GM19023 (cell line): ENCODE results near the gene MCOLN2.
"Not testable (repeated sequence)": the region's sequence is repeated elsewhere in the genome, so short reads cannot be mapped to it uniquely, and the experiment has no call there.

Experiments used
- ATAC-seq: cut with Tn5 transposase; IDR thresholded peaks from one replicate; pipeline ENCODE4 v1.9.1; 2021; ENCODE audit warnings: mild to moderate bottlenecking, moderate library complexity; ENCODE audit not compliant: unreplicated experiment

The MCOLN2 gene

GRCh38 chr1:84986561-84986960 is 10.4 kb downstream of the MCOLN2 start:
- ATAC-seq = not testable (repeated sequence)

GRCh38 chr1:84985365-84985764 is 11.5 kb downstream of the MCOLN2 start:
- ATAC-seq = peak; percentile 45

DNA sequence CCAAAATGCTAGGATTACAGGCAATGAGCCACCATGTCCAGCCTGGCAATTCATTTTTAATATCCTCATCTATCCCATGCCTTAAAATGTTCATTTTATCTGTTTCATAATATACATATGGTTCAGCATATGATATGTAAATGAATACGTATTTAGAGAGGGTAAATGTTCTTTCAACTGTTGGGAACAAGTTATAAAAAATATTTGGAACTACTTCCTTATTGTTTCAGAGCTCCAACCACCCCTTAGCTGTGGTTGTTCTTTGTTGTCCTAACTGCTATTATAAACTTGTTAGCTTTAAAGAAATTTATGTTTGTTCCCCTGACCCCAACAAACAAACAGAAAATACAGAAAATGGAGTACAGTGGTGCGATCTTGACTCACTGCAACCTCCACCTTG is 14.5 kb downstream of the MCOLN2 start:
- ATAC-seq = no peak

GRCh38 chr1:84975035-84975434 is 21.9 kb downstream of the MCOLN2 start:
- ATAC-seq = no peak

DNA sequence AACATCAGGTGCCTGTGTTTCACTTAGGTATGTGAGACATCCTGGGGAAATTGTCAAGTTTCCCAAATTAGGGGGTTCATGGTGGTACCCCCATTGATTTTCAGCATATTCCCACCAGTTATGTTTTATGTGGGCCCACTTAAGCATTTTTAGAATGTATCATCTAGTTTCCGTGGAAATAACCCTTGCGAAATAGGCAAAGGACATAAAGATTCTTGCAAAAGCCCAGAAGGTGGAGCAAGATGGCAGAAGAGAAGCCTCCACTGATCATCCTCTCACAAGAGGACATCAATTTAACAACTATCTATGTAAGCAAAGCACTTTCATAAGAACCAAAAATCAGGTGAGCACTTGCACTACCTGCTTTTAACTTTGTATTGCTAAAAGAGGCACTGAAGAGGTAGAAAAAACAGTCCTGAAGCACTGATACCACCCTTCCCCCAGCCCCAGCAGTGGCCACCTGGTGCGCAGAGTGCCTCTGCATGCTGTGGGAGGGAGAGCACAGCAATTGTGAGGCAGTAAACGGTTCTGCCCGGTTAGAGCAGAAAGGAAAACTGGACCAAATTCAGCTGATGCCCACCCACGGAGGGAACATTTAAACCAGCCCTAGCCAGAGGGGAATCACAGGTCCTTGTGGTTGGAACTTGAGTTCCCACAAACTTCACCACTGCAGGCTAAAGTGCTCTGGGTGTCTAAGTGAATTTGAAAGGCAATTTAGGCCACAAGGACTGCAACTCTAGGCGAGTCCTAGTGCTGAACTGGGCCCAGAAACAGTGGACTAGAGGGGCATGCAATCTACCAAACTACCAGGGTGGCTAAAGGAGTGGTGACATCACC is 23.2 kb downstream of the MCOLN2 start:
- ATAC-seq = peak; percentile 59

- ATAC-seq = peak; percentile 20
These were observed 24.4 kb downstream of the MCOLN2 start for GRCh38 chr1:84972377-84972987.

- ATAC-seq = peak; percentile 22
These were observed 25.0 kb downstream of the MCOLN2 start for GRCh38 chr1:84971957-84972356.

DNA sequence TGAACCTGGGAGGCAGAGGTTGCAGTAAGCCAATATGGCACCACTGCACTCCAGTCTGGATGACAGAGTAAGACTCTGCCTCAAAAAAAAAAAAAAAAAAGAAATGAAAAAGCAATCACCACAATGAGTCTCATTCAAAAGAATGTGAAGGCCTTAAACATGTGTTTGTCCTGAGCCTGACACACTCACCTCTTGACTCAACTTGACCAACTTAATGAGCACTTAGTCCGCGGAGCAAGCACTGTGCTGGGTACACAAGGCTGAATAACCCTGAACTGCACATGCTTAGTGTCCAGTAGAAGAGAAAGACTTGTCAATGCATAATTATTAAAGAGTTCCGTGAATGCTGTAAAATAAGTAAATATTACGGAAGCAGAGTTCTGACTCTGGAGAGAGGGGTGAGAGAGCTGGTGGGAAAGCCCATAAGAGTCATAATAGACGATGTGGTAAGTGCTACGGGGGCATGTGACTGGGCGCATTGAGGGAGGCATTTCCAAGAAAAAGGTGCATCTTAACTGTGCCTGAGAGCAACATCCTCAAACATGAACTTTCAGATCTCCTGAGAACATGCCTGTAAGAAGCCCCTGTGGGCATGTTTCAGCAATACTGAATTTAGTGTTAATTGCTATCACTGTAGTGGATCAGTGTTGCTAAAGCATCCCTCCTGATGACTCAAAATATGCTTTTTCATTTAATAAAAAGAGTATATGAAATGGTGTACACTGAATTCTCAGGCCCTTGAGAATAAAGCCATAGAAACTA is 27.2 kb downstream of the MCOLN2 start:
- ATAC-seq = peak; percentile 40

DNA sequence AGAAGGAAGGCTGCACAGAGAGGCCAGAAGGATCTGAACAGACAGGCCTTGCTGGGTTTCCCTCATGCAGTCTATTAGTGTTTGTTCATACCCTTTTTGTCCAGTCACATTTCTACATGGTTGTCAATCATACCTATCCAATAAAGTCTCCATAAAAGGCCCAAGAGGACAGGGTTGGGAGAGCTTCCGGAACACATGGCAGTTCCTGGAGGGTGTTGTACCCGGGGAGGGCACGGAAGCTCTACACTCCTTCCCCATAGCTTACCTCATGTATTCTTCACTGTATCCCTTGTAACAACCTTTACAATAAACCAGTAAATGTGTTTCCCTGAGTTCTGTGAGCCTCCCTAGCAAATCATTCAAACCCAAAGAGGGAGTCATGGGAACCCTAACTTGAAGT is 28.0 kb downstream of the MCOLN2 start:
- no peak for ATAC-seq

DNA sequence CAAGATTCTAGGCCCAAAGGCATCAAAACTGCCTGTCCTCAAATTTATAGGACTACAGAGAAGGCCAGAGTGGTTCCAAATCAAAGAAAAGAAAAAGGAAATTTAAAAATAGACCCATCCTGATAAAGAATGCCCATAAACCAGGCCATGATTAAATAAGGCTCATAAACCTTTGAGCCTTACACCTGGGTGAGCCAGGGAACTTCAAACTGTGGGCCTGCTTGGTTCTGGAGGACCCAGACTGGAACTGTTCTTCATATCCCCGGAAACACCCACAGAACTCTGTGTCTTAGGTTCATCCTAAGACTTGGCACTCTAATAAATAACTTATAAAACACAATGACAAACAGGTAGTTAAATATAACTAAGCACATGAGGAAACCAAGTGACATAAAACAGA is 28.8 kb downstream of the MCOLN2 start:
- no peak for ATAC-seq

GRCh38 chr1:84967666-84968065 is 29.2 kb downstream of the MCOLN2 start:
- no peak for ATAC-seq

DNA sequence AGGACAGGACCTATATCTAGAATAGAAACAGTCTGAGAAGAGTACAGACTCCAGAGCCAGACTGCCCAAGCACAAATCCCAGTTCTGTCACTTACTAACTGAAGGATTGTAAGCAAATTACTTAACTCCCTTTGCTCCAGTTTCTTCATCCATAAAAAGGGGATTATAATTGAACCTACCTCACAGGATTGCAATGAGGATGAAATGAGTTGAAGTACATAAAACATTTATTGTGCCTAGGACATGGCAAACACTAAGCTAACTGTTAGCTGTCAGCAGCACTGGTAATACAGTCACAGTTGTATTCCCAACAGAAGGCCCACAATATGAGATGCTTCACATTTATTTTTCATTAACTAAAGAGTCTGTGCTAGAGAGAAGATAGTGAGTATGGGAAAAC is 33.9 kb downstream of the MCOLN2 start:
- ATAC-seq = no peak

DNA sequence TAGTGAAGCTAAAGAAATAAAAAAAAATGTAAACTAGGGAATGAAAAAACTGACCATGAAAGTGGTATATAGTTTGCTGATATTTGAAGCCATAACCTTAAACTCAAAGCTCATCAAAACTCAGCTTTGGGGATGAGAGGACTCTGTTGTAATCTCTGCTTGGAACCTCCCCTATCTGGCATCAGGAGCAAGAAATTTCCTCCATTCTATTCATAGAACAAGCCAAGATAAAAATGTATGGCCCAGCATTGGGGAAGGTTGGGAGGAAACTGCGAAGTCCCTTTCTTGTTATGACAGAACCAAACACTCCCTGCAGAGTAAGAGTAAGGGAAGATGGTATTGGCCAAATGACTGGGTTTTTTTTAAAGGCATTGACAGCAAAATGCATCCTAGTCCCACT is 35.6 kb downstream of the MCOLN2 start:
- no peak for ATAC-seq

GRCh38 chr1:84960371-84960770 is 36.5 kb downstream of the MCOLN2 start:
- no peak for ATAC-seq

DNA sequence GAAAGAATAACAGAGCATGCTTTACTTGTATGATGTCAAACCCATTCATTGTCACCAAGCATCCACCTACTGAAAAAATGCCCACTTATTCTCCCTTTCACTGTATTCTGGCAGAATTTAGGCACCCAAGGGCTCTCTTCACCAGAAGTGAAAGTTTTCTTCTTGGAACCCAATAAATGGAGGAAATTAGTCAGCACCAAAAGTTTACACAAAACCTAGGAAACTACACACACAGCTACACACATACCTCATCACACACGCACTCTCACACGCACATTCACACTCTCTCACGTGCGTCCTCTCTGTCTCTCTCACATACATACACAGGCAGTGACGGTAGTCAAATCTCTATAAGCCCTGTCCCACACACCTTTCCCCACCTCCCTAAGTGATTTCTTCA is 37.6 kb downstream of the MCOLN2 start:
- ATAC-seq = peak; percentile 80

DNA sequence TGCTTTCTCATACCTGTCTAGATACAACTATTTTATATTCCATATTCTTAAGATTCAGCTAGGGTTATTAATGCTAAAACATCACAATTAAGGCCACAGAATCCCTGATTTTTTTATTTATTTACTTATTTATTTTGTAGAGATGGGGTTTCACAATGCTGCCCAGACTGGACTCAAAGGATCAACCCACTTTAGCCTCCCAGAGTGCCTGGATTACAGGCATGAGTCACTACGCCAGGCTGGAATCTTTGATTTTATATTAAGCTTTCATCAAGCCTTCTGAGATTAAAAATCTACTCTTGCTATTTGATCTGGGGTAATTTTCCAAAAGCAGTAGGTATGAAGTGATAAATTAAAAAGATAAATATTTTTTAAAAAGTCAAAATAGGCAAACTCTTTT is 38.9 kb downstream of the MCOLN2 start:
- no peak for ATAC-seq

DNA sequence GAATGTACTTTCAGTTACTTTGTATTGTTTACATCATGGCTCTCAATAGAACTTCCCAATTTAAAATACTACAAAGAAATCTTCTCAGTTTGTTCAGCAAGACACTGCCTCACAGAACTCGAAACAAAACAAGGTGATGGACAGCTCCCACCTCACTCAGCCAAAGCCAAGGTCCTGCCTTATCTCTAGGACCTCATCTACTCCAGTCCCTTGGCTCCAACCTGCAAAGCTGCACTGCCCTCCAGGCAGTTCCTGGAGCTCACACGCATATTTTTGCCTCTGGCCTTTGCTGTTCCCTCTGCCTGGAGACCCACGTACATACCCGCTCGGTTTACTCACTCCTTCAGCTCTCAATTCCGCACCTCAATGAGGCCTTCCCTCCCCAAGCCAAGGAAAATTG is 40.3 kb downstream of the MCOLN2 start:
- no peak for ATAC-seq

DNA sequence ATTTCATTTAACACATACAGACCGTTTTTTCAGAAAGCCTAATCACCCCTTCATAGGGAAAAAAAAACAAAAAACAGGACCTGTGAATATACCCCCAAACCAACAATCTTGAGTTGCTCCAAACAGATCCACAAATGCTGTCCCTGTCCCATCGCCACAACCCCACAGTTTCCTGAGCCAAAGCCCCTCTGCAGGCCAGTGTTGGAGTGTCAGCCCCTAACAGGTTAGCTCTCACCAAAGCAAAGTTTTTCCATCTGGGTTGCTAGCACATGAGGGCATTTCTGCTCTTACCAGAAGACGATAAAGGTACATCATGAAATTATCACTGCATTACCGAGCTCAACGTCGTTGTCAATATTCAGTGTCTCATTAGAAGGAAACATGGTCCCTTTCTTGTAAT is 40.8 kb downstream of the MCOLN2 start:
- no peak for ATAC-seq

- ATAC-seq = no peak
These were observed 47.2 kb downstream of the MCOLN2 start for GRCh38 chr1:84949664-84950063.

- ATAC-seq = no peak
These were observed 49.1 kb downstream of the MCOLN2 start for GRCh38 chr1:84947536-84948410.

GRCh38 chr1:84946631-84947030 is 50.3 kb downstream of the MCOLN2 start:
- ATAC-seq = no peak
